NCI-H524 treated with DMSO at 0.1 percent for 48 hours (cell line): ENCODE measurements around the gene GRB14.

Experiments used
- DNase-seq: peaks from one replicate; lab custom pipeline; 2025; lab: John Stamatoyannopoulos, UW

The GRB14 gene

GRCh38 chr2:164613321-164613982, 7.8 kb downstream of the GRB14 start:
- no peak for DNase-seq

DNA sequence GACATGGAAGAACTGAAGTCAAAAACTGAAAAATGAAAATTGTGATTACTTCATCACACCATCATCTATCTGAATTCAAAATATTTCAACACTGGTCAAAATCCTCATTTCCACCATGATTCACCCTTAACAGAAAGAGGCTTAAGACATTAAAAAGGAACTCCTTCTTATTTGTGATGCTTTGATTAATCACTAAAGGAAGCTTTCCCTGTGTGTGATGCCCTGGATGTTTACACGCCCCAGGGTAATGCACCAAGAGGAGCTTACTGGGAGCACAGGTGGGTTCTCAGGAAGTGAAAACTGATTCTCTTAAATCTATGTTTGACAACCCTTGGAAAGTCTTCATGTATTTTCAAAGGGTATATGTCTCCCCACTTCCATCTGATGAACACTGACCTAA, 11.5 kb downstream of the GRB14 start:
- no peak for DNase-seq

- no peak for DNase-seq
These were observed 14.7 kb downstream of the GRB14 start for GRCh38 chr2:164606557-164606956.

DNA sequence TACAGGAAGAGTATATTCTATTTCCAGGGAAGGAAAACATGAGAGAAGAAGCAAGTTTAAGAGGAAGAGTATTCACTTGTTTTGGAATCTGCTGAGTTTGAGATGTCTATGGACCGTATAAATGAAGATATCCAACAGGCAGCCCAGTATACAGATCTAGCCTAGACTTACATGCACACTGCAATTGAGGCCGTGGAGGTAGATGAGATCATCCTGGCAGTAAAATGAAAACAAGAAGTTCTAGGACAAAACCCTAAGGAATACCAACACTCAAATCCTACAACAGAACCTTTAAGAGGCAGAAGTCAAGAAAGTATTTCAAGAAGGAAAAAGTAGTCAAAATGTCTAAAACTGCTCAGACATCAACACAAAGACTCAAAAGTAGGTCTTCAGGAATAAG, 16.0 kb downstream of the GRB14 start:
- no peak for DNase-seq

- no peak for DNase-seq
These were observed 20.5 kb downstream of the GRB14 start for GRCh38 chr2:164600763-164601162.

- no peak for DNase-seq
These were observed 21.2 kb downstream of the GRB14 start for GRCh38 chr2:164599954-164600589.

- no peak for DNase-seq
These were observed 23.3 kb downstream of the GRB14 start for GRCh38 chr2:164597983-164598382.

GRCh38 chr2:164595031-164595430, 26.3 kb downstream of the GRB14 start:
- no peak for DNase-seq

GRCh38 chr2:164593959-164594358, 27.3 kb downstream of the GRB14 start:
- no peak for DNase-seq

DNA sequence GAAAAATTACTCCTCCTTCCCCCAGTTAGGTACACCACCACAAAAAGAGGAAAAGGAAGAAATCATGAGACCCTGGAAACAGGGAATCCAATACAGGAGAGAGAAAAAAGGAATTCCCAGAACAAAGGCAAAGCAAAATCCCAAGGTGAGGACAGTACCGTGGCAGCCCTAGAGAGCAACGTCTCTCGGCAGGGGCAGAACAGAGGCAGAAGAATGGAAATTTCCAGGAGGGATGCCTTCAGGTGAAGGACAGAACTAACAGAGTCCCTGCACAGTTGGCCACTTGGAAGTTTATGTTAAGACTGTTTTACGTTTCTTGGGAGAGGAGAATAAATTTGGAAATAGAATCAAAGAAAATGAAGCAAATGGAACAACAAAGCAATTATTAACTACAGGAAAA, 27.7 kb downstream of the GRB14 start:
- DNase-seq, result no peak

GRCh38 chr2:164589522-164589921, 31.8 kb downstream of the GRB14 start:
- DNase-seq, result no peak

- no peak for DNase-seq
These were observed 40.2 kb downstream of the GRB14 start for GRCh38 chr2:164581050-164581449.

DNA sequence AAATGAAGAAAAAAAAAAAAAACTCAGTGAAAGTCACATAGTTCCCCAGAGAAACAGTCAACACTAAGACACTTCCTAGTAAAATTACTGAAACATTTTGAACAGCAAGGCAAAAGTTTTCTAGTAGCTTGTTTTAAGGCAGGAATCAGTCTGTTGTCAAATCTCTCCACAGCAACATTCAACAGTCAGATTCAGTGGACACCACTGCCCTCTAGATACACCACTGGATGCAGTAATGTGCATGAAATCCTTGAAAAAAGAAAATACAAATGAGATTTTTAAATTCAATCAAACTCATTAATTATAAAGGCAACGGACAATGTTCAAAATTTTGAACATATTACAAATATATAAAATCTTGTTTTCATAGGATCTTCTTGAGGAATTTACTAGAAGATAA, 46.4 kb downstream of the GRB14 start:
- no peak for DNase-seq

- DNase-seq, result no peak
These were observed 50.8 kb downstream of the GRB14 start for GRCh38 chr2:164570475-164570874.

- no peak for DNase-seq
These were observed 51.9 kb downstream of the GRB14 start for GRCh38 chr2:164569378-164569777.

DNA sequence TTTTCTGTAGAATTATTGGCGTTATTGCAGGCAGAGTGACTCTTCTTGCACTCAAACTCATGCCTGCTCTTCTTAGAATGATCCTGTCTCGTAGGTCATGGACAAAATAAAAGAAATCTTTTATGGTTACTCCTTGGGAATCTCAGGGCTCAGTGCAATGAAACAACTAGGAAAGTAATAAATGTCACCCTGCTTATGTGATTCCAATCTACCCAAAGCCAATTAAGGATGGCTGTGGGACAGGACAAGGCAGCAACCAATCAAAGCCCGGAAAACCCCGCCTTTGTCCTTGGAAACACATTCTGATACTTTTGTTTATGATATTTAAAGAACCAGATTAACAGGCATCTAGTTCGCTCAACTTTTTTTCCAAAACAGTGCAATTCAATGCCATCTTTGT, 53.0 kb downstream of the GRB14 start:
- DNase-seq, result no peak

DNA sequence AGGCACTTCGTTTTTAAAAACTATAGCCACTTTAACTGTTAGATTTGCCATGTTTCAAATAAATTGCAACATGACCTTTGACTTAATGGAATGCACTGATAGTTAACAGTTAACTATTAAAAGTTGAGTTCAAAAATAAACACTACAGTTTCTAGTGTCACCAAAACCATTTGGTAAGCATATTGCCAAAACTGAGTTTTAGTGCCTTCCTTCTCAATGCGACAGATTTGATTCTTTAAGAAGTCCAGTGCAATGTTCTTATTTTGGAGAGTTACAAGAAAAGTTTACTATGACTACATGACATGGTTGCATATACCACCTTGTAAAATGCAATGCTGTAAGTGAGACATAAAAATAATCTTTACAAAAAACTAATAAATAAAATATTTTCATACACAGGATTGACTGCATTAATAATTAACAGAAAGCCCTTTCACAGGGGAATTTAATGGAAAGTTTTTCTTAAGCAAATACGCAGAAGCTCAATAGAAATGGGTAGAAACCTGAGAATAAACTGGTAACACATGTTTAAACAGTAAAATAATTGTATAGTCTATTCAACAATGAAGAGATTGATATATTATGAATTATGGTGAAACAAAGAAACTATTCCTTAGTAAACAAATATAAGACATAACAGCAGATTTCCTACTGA, 53.8 kb downstream of the GRB14 start:
- DNase-seq, result no peak

DNA sequence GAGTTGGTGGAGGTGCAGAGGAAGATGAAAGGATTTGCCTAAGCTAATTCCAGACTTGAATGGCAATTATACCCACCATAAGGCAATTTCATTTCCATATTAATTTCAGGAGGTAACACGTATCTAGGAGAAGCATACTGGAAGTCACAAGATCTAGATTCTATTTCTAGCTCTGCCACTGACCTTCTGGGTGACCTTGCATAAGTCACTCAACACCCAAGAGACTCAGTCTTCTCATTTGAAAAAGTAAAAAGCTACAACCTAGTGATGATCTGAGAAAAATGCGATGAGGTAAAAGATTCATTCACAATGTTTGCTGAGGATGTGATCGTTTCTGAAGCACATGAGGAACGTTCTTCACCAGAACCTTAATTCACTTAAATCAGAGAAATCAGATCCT, 55.9 kb downstream of the GRB14 start:
- no peak for DNase-seq

DNA sequence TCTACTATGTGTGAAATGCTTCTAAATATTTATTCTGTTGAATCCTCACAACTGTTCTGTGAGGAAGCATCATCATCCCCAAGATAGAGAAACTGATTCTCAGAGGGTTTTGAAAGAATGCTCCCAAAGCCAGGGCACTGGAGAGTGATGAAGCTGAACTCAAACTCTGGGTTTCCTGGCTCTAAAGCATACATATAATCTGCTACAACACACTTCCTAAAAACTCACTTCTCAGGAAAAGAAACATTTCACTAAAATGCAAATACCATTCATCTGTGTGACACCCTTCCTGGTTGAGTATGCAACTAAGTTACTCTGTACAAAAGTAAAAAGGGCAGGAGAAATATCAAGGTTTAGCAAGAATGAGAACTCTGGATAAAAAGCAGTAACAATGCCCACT, 58.6 kb downstream of the GRB14 start:
- DNase-seq, result no peak

- DNase-seq, result no peak
These were observed 59.3 kb downstream of the GRB14 start for GRCh38 chr2:164561991-164562390.

DNA sequence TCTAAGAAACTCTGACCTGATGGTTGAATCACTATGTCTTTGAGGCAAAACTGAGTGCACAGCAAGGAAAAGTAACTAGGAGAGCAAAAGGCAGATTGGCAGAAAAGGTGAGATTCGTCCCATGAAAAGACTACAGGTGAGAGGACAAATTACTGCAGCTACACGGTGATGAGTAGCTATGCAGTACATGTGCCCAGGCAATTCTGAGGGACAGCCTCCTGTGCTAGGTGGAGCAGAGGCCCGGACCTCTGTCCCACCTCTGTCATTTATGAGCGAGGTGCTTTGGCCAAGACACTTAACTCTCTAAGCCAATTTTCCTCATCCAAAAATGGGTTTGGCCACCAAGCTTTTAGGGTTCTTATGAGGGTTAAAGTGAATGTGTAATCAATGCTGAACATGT, 59.9 kb downstream of the GRB14 start:
- DNase-seq, result no peak

GRCh38 chr2:164560902-164561301, 60.4 kb downstream of the GRB14 start:
- DNase-seq, result no peak

GRCh38 chr2:164560181-164560792, 61.0 kb downstream of the GRB14 start:
- DNase-seq, result no peak
